ENCODE measurements around the gene MAN1A1.

DNA sequence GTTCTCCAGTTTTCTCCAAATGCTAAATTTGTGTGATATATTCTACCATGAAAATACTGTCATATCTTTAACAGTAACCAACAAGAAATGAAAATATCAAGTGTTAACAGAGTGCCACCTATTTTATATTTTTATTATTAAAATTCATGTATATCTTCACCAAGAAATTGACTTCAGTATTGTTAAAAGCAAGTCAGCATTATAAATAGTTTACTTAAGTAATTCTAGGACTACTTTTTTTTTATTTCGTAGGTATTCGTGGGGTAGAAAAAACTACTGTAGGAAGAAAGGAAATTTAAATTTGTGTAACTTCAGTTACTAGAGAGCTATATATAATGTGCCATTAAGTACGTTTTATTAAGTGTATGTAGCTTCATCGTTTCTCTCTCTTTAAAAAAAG lies 6.3 kb upstream of the MAN1A1 start:
- TF ChIP-seq EZH2 (IDR thresholded peaks at IDR 0.05) (no peak), POLR2AphosphoS5 (IDR thresholded peaks at IDR 0.05; ENCODE audit: borderline replicate concordance, low read depth, low read length) (no peak)

Measured in SK-N-MC (cell line).